PC-3 (cell line): ENCODE results near the gene IFNLR1.

ENCODE experiments used
- CTCF ChIP-seq: fragments of 300-600 bp; sonication (generic); conservative IDR thresholded peaks from 2 replicates; pipeline ENCODE4 v1.5.1; 2017; ENCODE audit warnings: antibody characterized with exemption, low read depth, mild to moderate bottlenecking, low read length
- EZH2 ChIP-seq: fragments of 300-600 bp; sonication (generic); IDR thresholded peaks from one replicate; pipeline ENCODE4 v1.6.1; 2017; ENCODE audit warnings: antibody characterized with exemption, mild to moderate bottlenecking, low read length; ENCODE audit not compliant: unreplicated experiment

GRCh38 chr1:24221246-24221645 lies 34.2 kb upstream of the IFNLR1 start:
- TF ChIP-seq CTCF = no peak
- no peak for TF ChIP-seq EZH2
